Measurements from ENCODE around the gene RPL35. TPM values are rescaled to one million over a fixed set of nuclear protein-coding genes. Genes with fewer than 3 reads are reported as not detected.

Gene RPL35
- total and polyA plus RNA-seq, 10 of the 15 experiments (the other 5 are each of a cell fraction or from before 2014, with no cell fraction given): 2,572 to 6,300 (median 3,864) TPM

DNA sequence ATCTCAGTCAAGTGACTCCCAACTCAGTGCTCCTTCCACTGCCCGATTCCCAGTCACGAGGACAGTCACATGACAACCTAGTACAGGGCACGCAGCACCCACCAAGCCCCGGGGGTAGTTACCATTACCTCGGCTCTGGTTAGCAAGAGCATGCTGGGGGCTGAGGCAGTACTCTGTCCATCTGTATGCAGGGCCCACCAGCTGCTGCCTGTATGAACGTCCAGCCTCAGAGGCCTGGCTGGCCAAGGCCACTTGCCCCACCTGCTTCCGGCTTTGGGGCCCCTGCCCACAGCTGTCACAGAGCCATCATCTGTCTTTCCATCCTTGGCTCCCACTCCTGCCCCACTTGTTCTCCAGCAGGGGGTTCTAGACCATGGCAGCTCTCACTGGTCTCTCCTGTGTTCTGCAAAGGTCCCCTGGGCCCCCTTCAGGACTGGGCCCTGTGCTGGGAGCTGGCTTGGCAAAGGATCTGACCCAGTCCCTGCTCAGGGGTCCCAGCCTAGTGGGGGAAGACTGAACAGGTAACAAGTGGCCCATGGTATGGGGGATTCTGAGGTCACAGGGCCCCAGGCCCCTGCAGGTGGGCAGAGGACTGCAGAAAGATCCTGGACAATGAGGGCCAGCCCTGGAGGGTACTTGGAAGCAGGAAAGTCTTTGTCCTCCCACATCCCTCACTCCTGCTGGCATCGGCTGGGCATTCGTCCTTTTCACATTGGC, 3.3 kb downstream of the RPL35 start:
- H3K27me3 ChIP-seq (replicated peaks in 1 of 2; ENCODE audit: control insufficient read depth in 2 of 2, insufficient read depth in 2 of 2, low read length in 1 of 2): no peaks in the 10 kb centered on the region
- H3K4me1 ChIP-seq (ENCODE audit: control insufficient read depth, insufficient read depth, low read length): peaks cover 11% of the 10 kb centered on the region
- ChIA-PET SMC1A (ENCODE audit: uncharacterized antibody, unreplicated experiment) (interaction anchor here (1.1 to 5.1 kb wide), 3 partner anchors 13 to 85 kb away, joined by 3 to 37 read pairs (median 7); no protein-coding TSS in a partner anchor), RAD21 (ENCODE audit: unreplicated experiment) (interaction anchor here (0.6 to 1.4 kb wide), 2 partner anchors 13 to 14 kb away, joined by 3 read pairs; no protein-coding TSS in a partner anchor), CTCF (interaction anchor here (1.6 to 26.5 kb wide), 2 partner anchors 35 to 83 kb away, joined by 4 to 575 read pairs; partner anchors contain the start of genes NR6A1 and OLFML2A), POLR2A (no interaction called here)
- FAIRE-seq: no peak
- intact Hi-C loops (cut with micrococcal nuclease; ENCODE audit: unreplicated experiment): no loop called here
- H2AFZ ChIP-seq (ENCODE audit: control insufficient read depth, low read depth, low read length): no peak overlapping the region
- peak overlapping the region; percentile 99 for H3K4me2 ChIP-seq (ENCODE audit: control insufficient read depth, insufficient read depth)
- no peaks in the 10 kb centered on the region for H3K9me3 ChIP-seq (replicated peaks; ENCODE audit: control insufficient read depth, insufficient read depth, low read length)
- peaks cover 28 to 31% of the 10 kb centered on the region in 2 experiments; a peak in 3 of 4 replicates for H3K36me3 ChIP-seq (ENCODE audit: control insufficient read depth in 2 of 2, insufficient read depth in 2 of 2, low read length in 1 of 2)
- H3K27ac ChIP-seq (ENCODE audit: control insufficient read depth, insufficient read depth): no peak overlapping the region
- TF ChIP-seq ZSCAN29 (IDR thresholded peaks at IDR 0.05) (no peak), POLR2A (IDR thresholded peaks at IDR 0.05; ENCODE audit: low read depth, low read length) (peak; percentile 18; the same call in 1 of the 2 replicates)
- WGBS (ENCODE audit: insufficient coverage, insufficient replicate concordance, low lambda C conversion rate, missing lambda C conversion rate): 72% methylated on average over 9 of the region's 9 CpGs
- in situ Hi-C loops (cut with MboI): loop anchor here (5.0 to 25.0 kb wide), 2 partner anchors 241 to 1946 kb away; partner anchors contain the start of genes RC3H2 and ZBTB6
- H3K79me2 ChIP-seq (ENCODE audit: control insufficient read depth, insufficient read depth, low read length): peaks cover 40% of the 10 kb centered on the region
- no peak for DNase-seq (ENCODE audit: low read depth, low spot score)
- no peak for ATAC-seq
- no TSS peak for BruUV-seq (replicated peaks)
- H3K9ac ChIP-seq (ENCODE audit: control insufficient read depth, insufficient read depth, low read length): no peak overlapping the region; the same call in 1 of the 2 replicates
- H3K4me3 ChIP-seq: peak overlapping the region; percentile 95
- H4K20me1 ChIP-seq (ENCODE audit: control insufficient read depth, insufficient read depth): peaks cover 18% of the 10 kb centered on the region

DNA sequence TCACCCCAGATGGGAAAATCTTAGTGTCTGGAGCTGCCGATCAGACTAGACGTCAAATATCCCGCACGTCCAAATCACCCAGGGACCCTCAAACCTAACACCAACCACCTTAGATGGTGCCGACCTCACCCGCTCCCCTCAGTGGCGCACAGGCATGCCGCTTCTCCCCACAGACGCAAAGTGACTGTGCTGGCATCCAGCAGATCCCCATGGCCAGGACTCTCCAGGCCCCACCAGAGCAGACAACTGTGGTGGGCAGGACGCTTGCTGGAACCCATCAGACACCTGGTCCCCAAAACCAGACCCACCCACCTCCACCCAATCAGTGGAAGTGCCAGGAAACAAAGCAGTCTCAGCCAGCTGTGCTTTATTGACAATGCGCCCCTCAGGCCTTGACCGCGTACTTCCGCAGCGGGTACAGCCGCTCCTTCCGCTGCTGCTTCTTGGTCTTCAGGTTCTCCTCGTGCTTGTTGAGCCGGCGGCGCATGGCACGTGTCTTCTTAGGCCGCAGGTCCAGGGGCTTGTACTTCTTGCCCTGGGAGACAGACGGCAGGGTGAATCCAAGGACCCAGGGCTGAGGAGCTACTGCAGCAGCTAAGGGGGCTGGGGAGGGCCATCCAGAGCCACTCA, 4.1 kb downstream of the RPL35 start:
- H3K9ac ChIP-seq (ENCODE audit: control insufficient read depth, insufficient read depth, low read length): no peak overlapping the region
- no peaks in the 10 kb centered on the region for H3K9me3 ChIP-seq (replicated peaks; ENCODE audit: control insufficient read depth, insufficient read depth, low read length)
- no peak overlapping the region for H2AFZ ChIP-seq (ENCODE audit: control insufficient read depth, low read depth, low read length)
- CTCF ChIA-PET: interaction anchor here (0.8 to 26.5 kb wide), 3 partner anchors 15 to 82 kb away, joined by 3 to 575 read pairs (median 4); partner anchors contain the start of genes NR6A1 and OLFML2A
- no peak for FAIRE-seq
- TF ChIP-seq EZH2 (IDR thresholded peaks at IDR 0.05; ENCODE audit: borderline replicate concordance, control insufficient read depth, low read depth, low read length) (no peak), POLR2A (IDR thresholded peaks at IDR 0.05; ENCODE audit: low read depth, low read length) (peak; percentile 46)
- in situ Hi-C loops (cut with MboI): loop anchor here (5.0 to 25.0 kb wide), 2 partner anchors 240 to 1945 kb away; partner anchors contain the start of genes RC3H2 and ZBTB6
- H3K4me3 ChIP-seq: no peak overlapping the region
- SMC1A ChIA-PET (ENCODE audit: uncharacterized antibody, unreplicated experiment): interaction anchor here (2.1 kb wide), 1 partner anchor 84 kb away, joined by 7 read pairs; no protein-coding TSS in a partner anchor
- peaks cover 28 to 31% of the 10 kb centered on the region in 2 experiments; a peak in 3 of 4 replicates for H3K36me3 ChIP-seq (ENCODE audit: control insufficient read depth in 2 of 2, insufficient read depth in 2 of 2, low read length in 1 of 2)
- WGBS (ENCODE audit: insufficient coverage, insufficient replicate concordance, low lambda C conversion rate, missing lambda C conversion rate): 90% methylated on average over 24 of the region's 24 CpGs
- no peaks in the 10 kb centered on the region for H3K27me3 ChIP-seq (replicated peaks in 1 of 2; ENCODE audit: control insufficient read depth in 2 of 2, insufficient read depth in 2 of 2, low read length in 1 of 2)
- no peak overlapping the region for H3K27ac ChIP-seq (ENCODE audit: control insufficient read depth, insufficient read depth)
- H3K4me1 ChIP-seq (ENCODE audit: control insufficient read depth, insufficient read depth, low read length): peaks cover 11% of the 10 kb centered on the region
- ATAC-seq: no peak
- H4K20me1 ChIP-seq (ENCODE audit: control insufficient read depth, insufficient read depth): peaks cover 18% of the 10 kb centered on the region
- DNase-seq (ENCODE audit: low read depth, low spot score): no peak
- POLR2A ChIA-PET: no interaction called here
- RAD21 ChIA-PET (ENCODE audit: unreplicated experiment): no interaction called here
- H3K79me2 ChIP-seq (ENCODE audit: control insufficient read depth, insufficient read depth, low read length): peaks cover 40% of the 10 kb centered on the region
- no TSS peak for BruUV-seq (replicated peaks)
- intact Hi-C loops (cut with micrococcal nuclease; ENCODE audit: unreplicated experiment): no loop called here
- no peak overlapping the region for H3K4me2 ChIP-seq (ENCODE audit: control insufficient read depth, insufficient read depth)

Measured in GM12878 (cell line).